ENCODE data around the gene RBP2.

DNA sequence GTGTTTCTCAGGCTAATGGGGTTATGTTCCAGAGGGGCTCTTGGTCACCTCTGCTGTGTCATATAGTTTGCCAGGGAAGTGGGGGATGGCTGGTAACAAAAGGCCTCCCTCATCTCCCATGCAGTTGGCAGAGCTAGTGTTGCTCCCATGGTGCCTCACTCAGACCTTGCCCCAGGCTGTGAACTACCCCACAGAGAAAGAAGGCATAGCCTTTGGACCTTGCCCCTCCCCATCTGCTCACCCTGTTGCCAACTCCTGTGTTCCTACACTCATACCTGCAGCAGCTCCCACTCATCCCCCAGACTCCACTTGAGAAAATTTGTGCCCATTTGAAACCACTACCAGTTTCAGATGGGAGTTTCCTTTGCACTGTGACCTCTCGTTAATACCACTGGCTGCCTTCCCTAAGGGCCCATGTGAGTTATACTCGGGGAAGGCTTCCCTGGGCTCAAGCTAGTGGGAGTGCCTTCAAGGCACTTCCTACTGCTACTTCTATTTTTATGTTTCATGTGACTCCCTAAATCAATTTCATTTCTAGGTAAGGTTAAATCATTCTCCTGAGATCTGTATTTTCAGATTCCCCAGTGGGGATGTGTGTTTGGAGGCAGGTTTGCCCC, 61.6 kb downstream of the RBP2 start:
- TF ChIP-seq CTCF (IDR thresholded peaks at IDR 0.05), result no peak
- no peak for TF ChIP-seq POLR2A (IDR thresholded peaks at IDR 0.05)
